Tibial artery (tissue), 4 donors: ENCODE data around the gene ZCCHC18.
A peak's percentile ranks its signal among the peaks of the same experiment; 100 is the strongest.
"Not testable (repeated sequence)": the region's sequence is repeated elsewhere in the genome, so short reads cannot be mapped to it uniquely, and the experiment has no call there.

Source experiments
- DNase-seq, 2 donors: peaks; one replicate each; pipeline ENCODE4 v3.0.0-alpha.2; 2019
- H3K27ac ChIP-seq, 2 donors: fragments of 200-600 bp; sonication (generic) in 1 of 2; 1 replicate in 1 of 2; 2 replicates in 1 of 2; pipeline ENCODE4 v1.5.1; 2018 to 2019; ENCODE audit warnings: mild to moderate bottlenecking in 1 of 2
- H3K27me3 ChIP-seq, 2 donors: fragments of 200-600 bp; sonication (generic) in 1 of 2; one replicate each; pipeline versions ENCODE4 v1.5.1 to v1.6.0; 2016 to 2019
- H3K36me3 ChIP-seq, 3 donors: fragments of 200-600 bp; sonication (generic) in 2 of 3; one replicate each; pipeline ENCODE4 v1.5.1; 2016 to 2019; ENCODE audit warnings: mild to moderate bottlenecking in 2 of 3
- H3K4me1 ChIP-seq, 4 donors: fragments of 200-600 bp; sonication (generic) in 2 of 4; 1 replicate in 3 of 4; 2 replicates in 1 of 4; pipeline ENCODE4 v1.5.1; 2016 to 2019
- H3K4me3 ChIP-seq, 2 donors: fragments of 200-600 bp; sonication (generic) in 1 of 2; 1 replicate in 1 of 2; 2 replicates in 1 of 2; pipeline ENCODE4 v1.5.1; 2018 to 2019; ENCODE audit warnings: mild to moderate bottlenecking in 2 of 2
- H3K9me3 ChIP-seq, 3 donors: fragments of 200-600 bp; sonication (generic) in 1 of 3; one replicate each; pipeline ENCODE4 v1.5.1; 2016 to 2019
- CTCF ChIP-seq, 2 experiments: fragments of 200-600 bp in 1 of 2; fragments of 450-650 bp in 1 of 2; IDR thresholded peaks; one replicate each; pipeline ENCODE4 v1.5.1; 2017 to 2019; ENCODE audit warnings: antibody characterized with exemption in 2 of 2, mild to moderate bottlenecking in 1 of 2, moderate library complexity in 1 of 2
- intact Hi-C: fragments of 100-400 bp; cut with DNase I; formaldehyde crosslinking; loops from one replicate; pipeline ENCODE4 v1.15.0; 2023; ENCODE audit warnings: low total_unique reads

ZCCHC18 gene

GRCh38 chrX:104108955-104109354 is 3.4 kb upstream of the ZCCHC18 start:
- H3K27me3 ChIP-seq, result no peaks in the 10 kb centered on the region
- intact Hi-C loops, result no loop called here
- no peak for TF ChIP-seq CTCF (IDR thresholded peaks at IDR 0.05)
- H3K36me3 ChIP-seq, result no peaks in the 10 kb centered on the region
- no peak overlapping the region for H3K27ac ChIP-seq
- no peak for DNase-seq
- no peaks in the 10 kb centered on the region for H3K9me3 ChIP-seq
- H3K4me1 ChIP-seq, result peaks cover 0 to 21% (median 7%) of the 10 kb centered on the region in 4 donors
- H3K4me3 ChIP-seq, result no peak overlapping the region

GRCh38 chrX:104110491-104111240 is 1.7 kb upstream of the ZCCHC18 start:
- H3K27me3 ChIP-seq, intact Hi-C loops, H3K9me3 ChIP-seq, H3K4me3 ChIP-seq, DNase-seq, H3K36me3 ChIP-seq, H3K27ac ChIP-seq: not testable (repeated sequence)
- peaks cover 0 to 25% (median 7%) of the 10 kb centered on the region in 4 donors for H3K4me1 ChIP-seq

- DNase-seq, result peak; percentile 25 to 69
- Histone ChIP-seq H3K4me1 (peaks cover 0 to 16% (median 2%) of the 10 kb centered on the region in 4 donors), H3K27ac (peak overlapping the region; percentile 74 to 91), H3K9me3 (no peaks in the 10 kb centered on the region), H3K4me3 (peak overlapping the region; percentile 59 to 60), H3K27me3 (no peaks in the 10 kb centered on the region), H3K36me3 (no peaks in the 10 kb centered on the region)
- intact Hi-C loops, result no loop called here
- TF ChIP-seq CTCF (IDR thresholded peaks at IDR 0.05), result peak; percentile 50 to 52
Measured at GRCh38 chrX:104113222-104113965, 1.1 kb downstream of the ZCCHC18 start.

- Histone ChIP-seq H3K27me3 (no peaks in the 10 kb centered on the region), H3K4me3 (no peak overlapping the region), H3K9me3 (no peaks in the 10 kb centered on the region), H3K27ac (no peak overlapping the region), H3K4me1 (peaks cover 0 to 10% (median 2%) of the 10 kb centered on the region in 4 donors), H3K36me3 (no peaks in the 10 kb centered on the region)
- DNase-seq, result no peak
- intact Hi-C loops, result no loop called here
- TF ChIP-seq CTCF (IDR thresholded peaks at IDR 0.05), result no peak
Measured at GRCh38 chrX:104117759-104118158, 5.4 kb downstream of the ZCCHC18 start.

- no peak for TF ChIP-seq CTCF (IDR thresholded peaks at IDR 0.05)
- intact Hi-C loops, result no loop called here
- Histone ChIP-seq H3K27ac (no peak overlapping the region), H3K27me3 (no peaks in the 10 kb centered on the region), H3K36me3 (no peaks in the 10 kb centered on the region), H3K9me3 (no peaks in the 10 kb centered on the region), H3K4me1 (peaks cover 0 to 10% (median under 1%) of the 10 kb centered on the region in 4 donors), H3K4me3 (no peak overlapping the region)
- DNase-seq, result no peak
Measured at GRCh38 chrX:104118765-104119164, 6.4 kb downstream of the ZCCHC18 start.

- H3K4me1 ChIP-seq, result no peaks in the 10 kb centered on the region
- no peaks in the 10 kb centered on the region for H3K27me3 ChIP-seq
- no peaks in the 10 kb centered on the region for H3K36me3 ChIP-seq
- H3K9me3 ChIP-seq, result no peaks in the 10 kb centered on the region
- TF ChIP-seq CTCF (IDR thresholded peaks at IDR 0.05), result no peak
- H3K27ac ChIP-seq, result no peak overlapping the region
- DNase-seq, result no peak
- H3K4me3 ChIP-seq, result no peak overlapping the region
- intact Hi-C loops, result no loop called here
Measured at GRCh38 chrX:104122829-104123228, 10.5 kb downstream of the ZCCHC18 start.
